DND-41 (cell line): ENCODE results near the gene SDCCAG8.

ENCODE experiments used
- ATAC-seq: fragments of 200-7000 bp; cut with Tn5 transposase; 3 replicates; pipeline ENCODE4 v1.9.1; 2021; ENCODE audit warnings: low read depth; ENCODE audit not compliant: insufficient read depth
- DNase-seq: peaks from one replicate; pipeline ENCODE4 v3.0.0-alpha.2; 2020
- H2AFZ ChIP-seq: 2 replicates; pipeline ENCODE4 v1.6.0; 2012; ENCODE audit warnings: low read depth, low read length
- H3K27ac ChIP-seq: 2 replicates; pipeline ENCODE4 v1.5.1; 2012; ENCODE audit warnings: low read length, inconsistent platforms
- H3K27me3 ChIP-seq: fragments of 200-600 bp; sonication (generic); 2 replicates; pipeline ENCODE4 v1.6.0; 2012; ENCODE audit warnings: low read length, mild to moderate bottlenecking, inconsistent platforms; ENCODE audit not compliant: insufficient read depth, poor library complexity
- H3K36me3 ChIP-seq: 2 replicates; pipeline ENCODE4 v1.5.1; 2012; ENCODE audit warnings: low read length, inconsistent platforms; ENCODE audit not compliant: insufficient read depth
- H3K4me1 ChIP-seq: 2 replicates; pipeline ENCODE4 v1.5.1; 2012; ENCODE audit warnings: mild to moderate bottlenecking, low read length; ENCODE audit not compliant: insufficient read depth
- H3K4me2 ChIP-seq: 2 replicates; pipeline ENCODE4 v1.6.0; 2012; ENCODE audit warnings: mild to moderate bottlenecking, moderate library complexity, low read length, inconsistent platforms; ENCODE audit not compliant: insufficient read depth
- H3K4me3 ChIP-seq, 2 experiments: fragments of 200-600 bp in 1 of 2; shearing (Covaris generic) in 1 of 2; 2 replicates each; pipeline ENCODE4 v1.5.1; 2012 to 2016; ENCODE audit warnings: inconsistent platforms in 2 of 2, low read length in 2 of 2, mild to moderate bottlenecking in 2 of 2, low read depth in 1 of 2, moderate library complexity in 1 of 2
- H3K79me2 ChIP-seq: 2 replicates; pipeline ENCODE4 v1.6.0; 2012; ENCODE audit warnings: low read length, inconsistent platforms; ENCODE audit not compliant: insufficient read depth
- H3K9ac ChIP-seq: 2 replicates; pipeline ENCODE4 v1.6.0; 2012; ENCODE audit warnings: low read depth, mild to moderate bottlenecking, inconsistent platforms, low read length, moderate library complexity
- H3K9me3 ChIP-seq: 2 replicates; pipeline ENCODE4 v1.5.1; 2012; ENCODE audit warnings: low read length, moderate library complexity, mild to moderate bottlenecking, inconsistent platforms; ENCODE audit not compliant: insufficient read depth, severe bottlenecking
- H4K20me1 ChIP-seq: 2 replicates; pipeline ENCODE4 v1.6.0; 2012; ENCODE audit warnings: low read length; ENCODE audit not compliant: insufficient read depth
- CTCF ChIP-seq: IDR thresholded peaks from 2 replicates; pipeline ENCODE4 v1.5.1; 2012; ENCODE audit warnings: borderline replicate concordance, low read length, moderate library complexity, mild to moderate bottlenecking; ENCODE audit not compliant: poor library complexity, severe bottlenecking; ENCODE audit errors: extremely low read depth
- EZH2 ChIP-seq: IDR thresholded peaks from 3 replicates; pipeline ENCODE4 v1.6.1; 2012; ENCODE audit warnings: borderline replicate concordance, low read depth, mild to moderate bottlenecking, moderate library complexity, low read length, inconsistent platforms; ENCODE audit not compliant: severe bottlenecking

Gene SDCCAG8

GRCh38 chr1:243267914-243268653 lies 12.2 kb downstream of the SDCCAG8 start:
- no peaks in the 10 kb centered on the region for H4K20me1 ChIP-seq
- peaks cover 11% of the 10 kb centered on the region; the same call in 1 of the 2 replicates for H3K36me3 ChIP-seq
- no peaks in the 10 kb centered on the region for H3K27me3 ChIP-seq
- peaks cover 2% of the 10 kb centered on the region; the same call in 1 of the 2 replicates for H3K4me1 ChIP-seq
- ATAC-seq (no peak), DNase-seq (no peak)
- no peak overlapping the region for H3K9ac ChIP-seq
- H3K9me3 ChIP-seq = no peaks in the 10 kb centered on the region
- H2AFZ ChIP-seq = no peak overlapping the region
- no peak overlapping the region for H3K27ac ChIP-seq
- H3K4me3 ChIP-seq = no peak overlapping the region
- no peak for TF ChIP-seq EZH2
- no peak for TF ChIP-seq CTCF
- peaks cover 33% of the 10 kb centered on the region for H3K79me2 ChIP-seq
- no peak overlapping the region for H3K4me2 ChIP-seq

GRCh38 chr1:243268751-243269460 lies 13.1 kb downstream of the SDCCAG8 start:
- Histone ChIP-seq H4K20me1 (no peaks in the 10 kb centered on the region), H3K4me1 (peaks cover 2% of the 10 kb centered on the region; the same call in 1 of the 2 replicates), H3K4me2 (no peak overlapping the region), H3K36me3 (peaks cover 14% of the 10 kb centered on the region; the same call in 1 of the 2 replicates), H2AFZ (no peak overlapping the region), H3K27ac (no peak overlapping the region), H3K9ac (no peak overlapping the region), H3K27me3 (no peaks in the 10 kb centered on the region), H3K9me3 (no peaks in the 10 kb centered on the region), H3K79me2 (peaks cover 25% of the 10 kb centered on the region), H3K4me3 (no peak overlapping the region)
- ATAC-seq (no peak), DNase-seq (no peak)
- no peak for TF ChIP-seq CTCF
- no peak for TF ChIP-seq EZH2

DNA sequence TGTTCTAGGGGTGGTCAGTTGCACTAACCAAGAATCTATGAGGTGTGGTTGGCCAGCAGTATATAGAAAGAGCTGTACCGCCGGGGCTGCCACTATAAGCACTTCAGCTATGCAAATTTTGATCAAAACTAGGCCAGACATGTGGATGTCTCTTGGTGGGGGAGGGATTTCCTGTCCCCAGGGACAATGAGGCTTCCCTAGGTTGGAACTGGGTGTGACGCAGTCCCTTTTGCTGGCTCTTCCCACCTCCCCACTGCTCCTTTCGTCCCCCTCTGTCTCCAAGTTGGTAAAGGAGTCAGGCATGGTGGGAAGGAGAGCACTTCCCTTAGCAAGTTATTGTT lies 13.6 kb downstream of the SDCCAG8 start:
- TF ChIP-seq CTCF (no peak), EZH2 (no peak)
- Histone ChIP-seq H2AFZ (no peak overlapping the region), H3K27ac (no peak overlapping the region), H3K9ac (no peak overlapping the region), H4K20me1 (no peaks in the 10 kb centered on the region), H3K79me2 (peaks cover 23% of the 10 kb centered on the region), H3K27me3 (no peaks in the 10 kb centered on the region), H3K36me3 (peaks cover 18% of the 10 kb centered on the region; the same call in 1 of the 2 replicates), H3K4me2 (no peak overlapping the region), H3K4me1 (peaks cover 2% of the 10 kb centered on the region; the same call in 1 of the 2 replicates), H3K4me3 (no peak overlapping the region), H3K9me3 (no peaks in the 10 kb centered on the region)
- DNase-seq (no peak), ATAC-seq (no peak)
